NT2/D1 (cell line): ENCODE data around the gene KIF20A.

Experiments
- DNase-seq: peaks from one replicate; pipeline ENCODE4 v3.0.0-alpha.2; 2011; ENCODE audit warnings: low read depth, low spot score
- H3K27me3 ChIP-seq: 2 replicates; pipeline ENCODE4 v1.6.0; 2011; ENCODE audit warnings: mild to moderate bottlenecking; ENCODE audit not compliant: insufficient read length, insufficient read depth
- H3K36me3 ChIP-seq: 2 replicates; pipeline ENCODE4 v1.6.1; 2011; ENCODE audit warnings: mild to moderate bottlenecking, low read length, mixed read lengths; ENCODE audit not compliant: insufficient read depth, insufficient read length
- H3K4me1 ChIP-seq: 2 replicates; pipeline ENCODE4 v1.5.1; 2011; ENCODE audit not compliant: insufficient read depth, insufficient read length
- H3K4me3 ChIP-seq: 2 replicates; pipeline ENCODE4 v1.5.1; 2011; ENCODE audit warnings: low read depth; ENCODE audit not compliant: insufficient read length
- H3K9ac ChIP-seq: 2 replicates; pipeline ENCODE4 v1.6.0; 2011; ENCODE audit warnings: low read depth; ENCODE audit not compliant: insufficient read length
- H3K9me3 ChIP-seq: 2 replicates; pipeline ENCODE4 v1.5.1; 2011; ENCODE audit warnings: mild to moderate bottlenecking, low read length; ENCODE audit not compliant: insufficient read depth
- SUZ12 ChIP-seq: IDR thresholded peaks from 2 replicates; pipeline ENCODE4 v1.6.1; 2011; ENCODE audit not compliant: insufficient read length, insufficient read depth; ENCODE audit errors: extremely low read depth
- YY1 ChIP-seq: IDR thresholded peaks from 2 replicates; pipeline ENCODE4 v1.6.1; 2011; ENCODE audit not compliant: insufficient read length, insufficient read depth
- ZNF274 ChIP-seq: IDR thresholded peaks from 2 replicates; pipeline ENCODE4 v1.6.1; 2011; ENCODE audit warnings: mild to moderate bottlenecking, low read depth, low read length

Gene KIF20A

DNA sequence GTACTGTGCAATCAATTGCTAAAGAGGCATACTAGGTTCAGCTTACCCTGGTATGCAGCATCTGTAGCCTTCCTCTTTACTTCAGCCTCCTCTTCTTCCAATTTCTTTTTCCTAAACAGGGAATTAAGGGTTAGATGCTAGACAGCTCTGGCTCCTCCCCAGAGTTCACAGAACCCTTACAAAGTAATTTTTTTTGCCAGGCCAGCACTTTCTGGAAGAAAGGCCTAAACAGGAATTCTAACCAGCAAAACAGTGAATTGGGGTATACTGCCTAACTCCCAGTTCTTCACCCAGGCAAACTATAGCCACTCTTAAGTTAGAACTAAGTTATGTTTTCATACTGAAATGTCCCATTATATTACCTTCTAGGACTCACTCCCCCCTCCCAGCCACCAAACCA is 8.6 kb upstream of the KIF20A start:
- H3K9ac ChIP-seq: no peak overlapping the region
- H3K4me3 ChIP-seq: no peak overlapping the region
- no peak for DNase-seq
- no peak for TF ChIP-seq ZNF274
- no peak for TF ChIP-seq SUZ12
- no peak for TF ChIP-seq YY1
- H3K36me3 ChIP-seq: peaks cover 85% of the 10 kb centered on the region
- no peaks in the 10 kb centered on the region for H3K9me3 ChIP-seq
- H3K4me1 ChIP-seq: no peaks in the 10 kb centered on the region
- H3K27me3 ChIP-seq: no peaks in the 10 kb centered on the region

DNA sequence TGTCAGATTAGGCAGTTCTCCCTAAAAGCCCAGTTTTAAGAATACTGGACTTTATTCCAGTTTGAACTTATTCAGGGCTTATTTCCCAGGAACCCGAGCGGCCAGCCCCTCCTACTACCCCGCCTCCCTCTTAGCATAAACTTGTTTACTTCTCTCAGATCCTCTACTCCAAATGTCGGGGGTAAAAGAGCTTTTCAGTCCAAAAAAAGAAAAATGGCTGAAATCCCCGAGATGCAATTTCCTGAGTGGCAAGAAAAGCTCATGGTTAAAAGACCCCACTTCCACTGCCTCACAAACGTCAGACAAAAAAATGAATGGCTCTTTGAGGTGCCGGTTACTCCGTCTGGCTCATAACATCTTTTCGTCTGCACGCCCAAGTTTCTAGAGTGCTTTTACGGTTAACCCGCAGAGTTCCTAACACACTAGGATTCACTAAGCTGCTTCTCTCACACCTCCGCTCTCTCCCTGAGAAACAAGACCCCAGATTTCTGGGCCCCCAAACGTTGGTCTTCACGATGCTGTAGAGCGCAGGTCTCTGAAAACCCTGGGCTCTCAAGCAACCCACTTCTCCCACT is 884 bp upstream of the KIF20A start:
- Histone ChIP-seq H3K9me3 (no peaks in the 10 kb centered on the region), H3K27me3 (no peaks in the 10 kb centered on the region), H3K9ac (peak overlapping the region; percentile 86), H3K36me3 (peaks cover 57% of the 10 kb centered on the region), H3K4me1 (no peaks in the 10 kb centered on the region), H3K4me3 (peak overlapping the region; percentile 93)
- no peak for DNase-seq
- no peak for TF ChIP-seq YY1
- TF ChIP-seq ZNF274: no peak
- no peak for TF ChIP-seq SUZ12

DNA sequence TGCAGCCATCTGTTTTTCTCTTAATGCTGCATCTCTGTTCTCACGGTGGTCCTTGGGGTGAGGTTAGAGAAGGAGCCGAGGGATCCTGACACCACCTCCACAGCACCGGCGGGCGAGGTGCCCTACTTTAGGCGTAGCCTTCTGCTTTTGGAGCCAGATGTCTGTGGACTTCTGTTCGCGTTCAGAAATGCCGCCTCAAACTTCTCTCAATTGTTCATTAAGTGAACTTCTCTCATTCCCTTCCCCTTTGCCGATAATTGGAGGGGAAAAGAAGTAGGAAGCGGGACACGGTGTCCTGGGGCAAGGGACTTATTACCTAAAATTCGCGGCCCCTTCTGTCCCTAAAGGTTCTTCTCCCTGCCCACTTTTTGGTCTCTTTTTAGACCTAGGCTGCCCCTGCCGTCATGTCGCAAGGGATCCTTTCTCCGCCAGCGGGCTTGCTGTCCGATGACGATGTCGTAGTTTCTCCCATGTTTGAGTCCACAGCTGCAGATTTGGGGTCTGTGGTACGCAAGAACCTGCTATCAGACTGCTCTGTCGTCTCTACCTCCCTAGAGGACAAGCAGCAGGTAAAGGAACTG is 455 bp downstream of the KIF20A start:
- no peaks in the 10 kb centered on the region for H3K4me1 ChIP-seq
- TF ChIP-seq SUZ12 (no peak), ZNF274 (no peak), YY1 (no peak)
- no peaks in the 10 kb centered on the region for H3K27me3 ChIP-seq
- H3K4me3 ChIP-seq: peak overlapping the region; percentile 93
- no peak for DNase-seq
- H3K36me3 ChIP-seq: peaks cover 61% of the 10 kb centered on the region
- H3K9ac ChIP-seq: peak overlapping the region; percentile 88
- no peaks in the 10 kb centered on the region for H3K9me3 ChIP-seq

DNA sequence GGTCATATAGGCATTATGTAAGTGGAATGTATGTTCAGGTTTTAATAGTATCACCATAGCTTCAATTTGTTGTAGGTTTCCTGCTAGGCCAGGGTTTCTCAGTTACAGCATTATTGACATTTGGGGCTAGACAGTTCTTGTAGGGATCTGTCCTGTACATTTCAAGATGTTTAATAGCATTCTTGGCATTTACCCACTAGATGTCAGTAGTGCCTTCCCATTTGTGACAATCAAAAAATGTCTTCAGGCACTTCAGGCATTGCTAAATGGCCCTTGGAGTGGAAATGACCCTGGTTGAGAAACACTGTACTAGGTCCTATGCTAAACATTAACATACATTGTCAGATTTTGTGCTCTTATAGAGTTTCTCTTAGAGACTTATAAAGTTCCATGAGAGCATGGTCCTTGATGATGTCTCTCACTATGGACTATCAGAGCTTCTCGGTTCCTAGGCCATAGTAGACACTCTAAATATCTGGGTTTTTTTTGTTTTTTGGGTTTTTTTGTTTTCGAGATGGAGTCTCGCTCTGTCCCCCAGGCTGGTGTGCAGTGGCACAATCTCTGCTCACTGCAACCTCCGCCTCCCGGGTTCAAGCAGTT is 1.4 kb downstream of the KIF20A start:
- peak overlapping the region; percentile 88 for H3K9ac ChIP-seq
- peaks cover 64% of the 10 kb centered on the region for H3K36me3 ChIP-seq
- no peaks in the 10 kb centered on the region for H3K27me3 ChIP-seq
- H3K4me1 ChIP-seq: no peaks in the 10 kb centered on the region
- no peaks in the 10 kb centered on the region for H3K9me3 ChIP-seq
- TF ChIP-seq YY1: no peak
- no peak for TF ChIP-seq SUZ12
- no peak for TF ChIP-seq ZNF274
- peak overlapping the region; percentile 93 for H3K4me3 ChIP-seq
- DNase-seq: no peak

DNA sequence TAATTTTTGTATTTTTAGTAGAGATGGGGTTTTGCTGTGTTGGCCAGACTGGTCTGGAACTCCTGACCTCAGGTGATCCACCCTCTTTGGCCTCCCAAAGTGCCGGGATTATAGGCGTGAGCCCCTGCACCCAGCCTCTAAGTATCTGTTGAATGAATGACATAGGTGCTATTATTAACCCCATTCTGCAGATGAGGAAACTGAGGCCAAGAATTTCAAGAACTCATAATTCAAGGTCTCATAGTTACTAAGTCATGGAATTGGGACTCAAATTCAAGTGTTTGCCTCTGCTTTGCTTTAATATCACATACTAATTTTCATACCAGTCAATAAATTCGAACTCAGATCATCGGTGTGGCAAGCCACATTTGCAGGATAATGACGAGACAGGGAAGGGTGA is 1.9 kb downstream of the KIF20A start:
- Histone ChIP-seq H3K27me3 (no peaks in the 10 kb centered on the region), H3K4me1 (no peaks in the 10 kb centered on the region), H3K4me3 (no peak overlapping the region), H3K9ac (no peak overlapping the region), H3K36me3 (peaks cover 65% of the 10 kb centered on the region), H3K9me3 (no peaks in the 10 kb centered on the region)
- TF ChIP-seq ZNF274 (no peak), YY1 (no peak), SUZ12 (no peak)
- no peak for DNase-seq

DNA sequence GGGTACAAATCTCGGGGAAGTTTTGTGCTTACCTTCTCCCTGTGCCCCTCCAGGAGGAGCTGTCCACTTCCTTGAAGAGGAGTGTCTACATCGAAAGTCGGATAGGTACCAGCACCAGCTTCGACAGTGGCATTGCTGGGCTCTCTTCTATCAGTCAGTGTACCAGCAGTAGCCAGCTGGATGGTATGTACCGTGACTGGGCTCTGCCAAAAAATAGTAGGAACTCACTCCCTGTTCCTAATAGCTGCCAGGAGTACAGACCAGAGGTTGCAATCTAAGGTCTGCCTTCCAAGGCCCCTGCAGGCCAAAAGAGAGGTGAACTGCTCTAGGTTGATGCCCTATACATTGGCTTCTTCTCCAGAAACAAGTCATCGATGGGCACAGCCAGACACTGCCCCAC is 3.9 kb downstream of the KIF20A start:
- Histone ChIP-seq H3K36me3 (peaks cover 69% of the 10 kb centered on the region), H3K27me3 (no peaks in the 10 kb centered on the region), H3K4me3 (no peak overlapping the region), H3K4me1 (no peaks in the 10 kb centered on the region), H3K9me3 (no peaks in the 10 kb centered on the region), H3K9ac (no peak overlapping the region)
- TF ChIP-seq ZNF274 (no peak), SUZ12 (no peak), YY1 (no peak)
- DNase-seq: no peak

DNA sequence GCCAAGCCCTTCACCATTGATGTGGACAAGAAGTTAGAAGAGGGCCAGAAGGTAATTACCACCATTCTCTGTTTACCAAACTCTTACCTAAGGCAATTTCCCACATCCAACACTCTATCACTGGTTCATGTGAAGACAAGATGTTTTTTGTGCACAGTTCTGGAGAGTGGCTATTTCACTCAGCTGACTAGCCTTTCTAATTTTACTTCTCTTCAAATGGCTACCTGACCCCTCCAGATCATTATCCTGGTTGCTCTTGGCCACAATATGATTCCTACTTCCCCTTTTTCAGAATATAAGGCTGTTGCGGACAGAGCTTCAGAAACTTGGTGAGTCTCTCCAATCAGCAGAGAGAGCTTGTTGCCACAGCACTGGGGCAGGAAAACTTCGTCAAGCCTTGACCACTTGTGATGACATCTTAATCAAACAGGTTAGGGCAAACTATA is 7.1 kb downstream of the KIF20A start:
- Histone ChIP-seq H3K4me1 (no peaks in the 10 kb centered on the region), H3K4me3 (no peak overlapping the region), H3K36me3 (peaks cover 93% of the 10 kb centered on the region), H3K27me3 (no peaks in the 10 kb centered on the region), H3K9me3 (no peaks in the 10 kb centered on the region), H3K9ac (no peak overlapping the region)
- TF ChIP-seq ZNF274 (no peak), SUZ12 (no peak), YY1 (no peak)
- no peak for DNase-seq
